Uterus (tissue), 4 donors: ENCODE results near the gene LGALS14. TPM values are rescaled to one million over a fixed set of nuclear protein-coding genes. Genes with fewer than 3 reads are reported as not detected.
"Not testable (repeated sequence)": the region's sequence is repeated elsewhere in the genome, so short reads cannot be mapped to it uniquely, and the experiment has no call there.

Source experiments
- DNase-seq, 2 donors: peaks; one replicate each; pipeline ENCODE4 v3.0.0-alpha.2; 2019 to 2020
- H3K27ac ChIP-seq, 2 donors: fragments of 200-600 bp; sonication (generic); 1 replicate in 1 of 2; 2 replicates in 1 of 2; pipeline ENCODE4 v1.5.1; 2016 to 2018
- H3K27me3 ChIP-seq, 2 donors: fragments of 200-600 bp; sonication (generic); one replicate each; pipeline ENCODE4 v1.5.1; 2018 to 2019; ENCODE audit warnings: control low read depth in 1 of 2
- H3K36me3 ChIP-seq, 2 donors: fragments of 200-600 bp; sonication (generic); one replicate each; pipeline ENCODE4 v1.5.1; 2019; ENCODE audit warnings: control low read depth in 1 of 2
- H3K4me1 ChIP-seq, 2 donors: fragments of 200-600 bp; sonication (generic); one replicate each; pipeline ENCODE4 v1.5.1; 2018 to 2019; ENCODE audit warnings: control low read depth in 1 of 2
- H3K4me3 ChIP-seq, 2 donors: fragments of 200-600 bp; sonication (generic); 1 replicate in 1 of 2; 2 replicates in 1 of 2; pipeline ENCODE4 v1.5.1; 2018 to 2019; ENCODE audit warnings: mild to moderate bottlenecking in 1 of 2
- H3K9me3 ChIP-seq, 2 donors: fragments of 200-600 bp; sonication (generic); one replicate each; pipeline ENCODE4 v1.5.1; 2019; ENCODE audit warnings: control low read depth in 1 of 2
- CTCF ChIP-seq, 4 experiments: fragments of 200-600 bp in 2 of 4; fragments of 450-650 bp in 2 of 4; sonication (generic) in 2 of 4; IDR thresholded peaks; one replicate each; pipeline ENCODE4 v1.5.1; 2016 to 2019; ENCODE audit warnings: antibody characterized with exemption in 4 of 4, mild to moderate bottlenecking in 2 of 4, moderate library complexity in 1 of 4
- POLR2A ChIP-seq, 2 donors: fragments of 450-650 bp; IDR thresholded peaks; one replicate each; pipeline ENCODE4 v1.6.1; 2016; ENCODE audit warnings: antibody characterized with exemption in 2 of 2, mild to moderate bottlenecking in 1 of 2, moderate library complexity in 1 of 2
- intact Hi-C: fragments of 100-400 bp; cut with DNase I; formaldehyde crosslinking; loops from one replicate; pipeline ENCODE4 v1.15.1; 2023; ENCODE audit warnings: low total_unique reads
- total RNA-seq, 4 donors: library from RNA; depleted of rRNA in 3 of 4; stranded (reverse); fragments of >200 nt in 3 of 4; gene quantifications; one replicate each; pipeline versions ENCODE4 v1.1.0 to v1.2.4, GENCODE V29; 2014 to 2023
- donor health status: DM: yes; HTN: yes; CAD: no.

The LGALS14 gene
- total RNA-seq, 4 donors from 2014 or later: not detected

DNA sequence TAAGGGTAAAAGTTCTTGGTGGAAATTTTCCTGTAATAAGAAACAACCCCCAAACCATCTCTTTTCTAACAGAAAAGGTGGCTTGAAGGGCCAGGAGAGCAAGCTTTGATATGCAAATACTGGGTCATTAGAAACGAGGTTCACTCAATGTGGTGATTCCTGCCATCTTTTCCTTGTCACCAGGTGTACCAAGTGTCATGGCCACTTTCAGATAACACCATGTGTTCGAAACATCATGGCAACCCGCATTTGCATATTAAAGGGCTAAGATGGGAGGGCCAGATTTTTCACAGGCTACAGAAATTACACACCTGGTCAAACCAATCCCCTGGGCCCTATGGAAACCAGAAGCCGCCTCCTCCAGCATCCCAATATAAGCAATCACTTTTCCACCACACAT lies 33.3 kb upstream of the LGALS14 start:
- intact Hi-C loops: no loop called here
- TF ChIP-seq CTCF (IDR thresholded peaks at IDR 0.05) (no peak), POLR2A (IDR thresholded peaks at IDR 0.05) (no peak)
- no peak overlapping the region for H3K4me3 ChIP-seq
- no peak for DNase-seq
- no peaks in the 10 kb centered on the region for H3K27me3 ChIP-seq
- no peaks in the 10 kb centered on the region for H3K4me1 ChIP-seq
- no peaks in the 10 kb centered on the region for H3K36me3 ChIP-seq
- no peak overlapping the region for H3K27ac ChIP-seq
- no peaks in the 10 kb centered on the region for H3K9me3 ChIP-seq

GRCh38 chr19:39671739-39672363 lies 32.4 kb upstream of the LGALS14 start:
- no peak overlapping the region for H3K27ac ChIP-seq
- no peaks in the 10 kb centered on the region for H3K9me3 ChIP-seq
- H3K4me3 ChIP-seq: no peak overlapping the region
- TF ChIP-seq CTCF (IDR thresholded peaks at IDR 0.05) (peak in 2 of 4 experiments; percentile 39 to 46), POLR2A (IDR thresholded peaks at IDR 0.05) (no peak)
- no peak for DNase-seq
- H3K4me1 ChIP-seq: no peaks in the 10 kb centered on the region
- intact Hi-C loops: no loop called here
- H3K27me3 ChIP-seq: no peaks in the 10 kb centered on the region
- no peaks in the 10 kb centered on the region for H3K36me3 ChIP-seq

GRCh38 chr19:39672473-39672872 lies 31.8 kb upstream of the LGALS14 start:
- H3K9me3 ChIP-seq: no peaks in the 10 kb centered on the region
- H3K27me3 ChIP-seq: no peaks in the 10 kb centered on the region
- H3K4me3 ChIP-seq: no peak overlapping the region
- DNase-seq: no peak
- no peaks in the 10 kb centered on the region for H3K36me3 ChIP-seq
- intact Hi-C loops: no loop called here
- no peak overlapping the region for H3K27ac ChIP-seq
- no peaks in the 10 kb centered on the region for H3K4me1 ChIP-seq
- TF ChIP-seq CTCF (IDR thresholded peaks at IDR 0.05) (no peak), POLR2A (IDR thresholded peaks at IDR 0.05) (no peak)

GRCh38 chr19:39673862-39674261 lies 30.4 kb upstream of the LGALS14 start:
- H3K9me3 ChIP-seq, DNase-seq, H3K36me3 ChIP-seq, H3K27me3 ChIP-seq, H3K4me3 ChIP-seq, H3K4me1 ChIP-seq, intact Hi-C loops, H3K27ac ChIP-seq: not testable (repeated sequence)

DNA sequence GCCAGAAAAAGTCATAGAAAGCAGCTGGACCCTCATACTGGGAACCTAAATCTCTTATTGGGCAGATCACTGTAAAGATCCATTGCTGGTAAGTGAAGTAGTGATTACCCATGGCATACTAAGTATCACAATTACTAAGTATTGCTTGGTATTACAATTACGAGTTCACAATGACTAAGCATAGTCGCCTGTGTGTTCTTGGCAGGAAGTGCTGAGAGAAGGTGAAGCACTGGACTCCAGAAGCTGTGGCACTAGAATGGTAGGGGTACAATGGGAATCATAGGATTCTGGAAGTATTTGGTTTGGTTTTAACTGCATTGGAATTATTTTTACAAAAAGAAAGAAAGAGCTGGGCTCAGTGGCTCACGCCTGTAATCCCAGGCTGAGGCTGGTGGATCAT lies 28.3 kb upstream of the LGALS14 start:
- Histone ChIP-seq H3K27me3 (no peaks in the 10 kb centered on the region), H3K27ac (no peak overlapping the region), H3K4me1 (no peaks in the 10 kb centered on the region), H3K4me3 (no peak overlapping the region), H3K36me3 (no peaks in the 10 kb centered on the region), H3K9me3 (no peaks in the 10 kb centered on the region)
- no peak for DNase-seq
- no peak for TF ChIP-seq CTCF (IDR thresholded peaks at IDR 0.05)
- TF ChIP-seq POLR2A (IDR thresholded peaks at IDR 0.05): no peak
- intact Hi-C loops: no loop called here
